Measurements from ENCODE around the gene KDM3B.

GRCh38 chr5:138476918-138477317 lies 124.4 kb downstream of the KDM3B start:
- TF ChIP-seq E2F6 (IDR thresholded peaks at IDR 0.05; ENCODE audit: borderline replicate concordance, low read depth), result no peak
- no peak for TF ChIP-seq CTCF (IDR thresholded peaks at IDR 0.05)
- no peak for TF ChIP-seq ELK1 (IDR thresholded peaks at IDR 0.05; ENCODE audit: low read depth, low read length)
- no peak for TF ChIP-seq EP300 (IDR thresholded peaks at IDR 0.05)
- no peak for TF ChIP-seq HMGXB4 (CRISPR knock-in tag; IDR thresholded peaks at IDR 0.05; ENCODE audit: borderline replicate concordance)
- TF ChIP-seq MAX (IDR thresholded peaks at IDR 0.05), result no peak
- TF ChIP-seq ZFP36 (IDR thresholded peaks at IDR 0.05; ENCODE audit: borderline replicate concordance, partially characterized antibody), result no peak
- no peak for TF ChIP-seq PHF8 (IDR thresholded peaks at IDR 0.05; ENCODE audit: borderline replicate concordance, low read depth)
- no peak for TF ChIP-seq POLR2A (IDR thresholded peaks at IDR 0.05; ENCODE audit: low read length)
- TF ChIP-seq USF2 (IDR thresholded peaks at IDR 0.05), result no peak
- TF ChIP-seq JUNB (IDR thresholded peaks at IDR 0.05), result no peak
- no peak for TF ChIP-seq CHD4 (IDR thresholded peaks at IDR 0.05; ENCODE audit: borderline replicate concordance)
- TF ChIP-seq POLR2AphosphoS2 (conservative IDR thresholded peaks at IDR 0.05; ENCODE audit: low read length), result no peak
- TF ChIP-seq ZSCAN20 (CRISPR knock-in tag; IDR thresholded peaks at IDR 0.05), result no peak
